Measurements from ENCODE around the gene SULT6B1.
"Not testable (repeated sequence)": the region's sequence is repeated elsewhere in the genome, so short reads cannot be mapped to it uniquely, and the experiment has no call there.

SULT6B1 gene, protein sequence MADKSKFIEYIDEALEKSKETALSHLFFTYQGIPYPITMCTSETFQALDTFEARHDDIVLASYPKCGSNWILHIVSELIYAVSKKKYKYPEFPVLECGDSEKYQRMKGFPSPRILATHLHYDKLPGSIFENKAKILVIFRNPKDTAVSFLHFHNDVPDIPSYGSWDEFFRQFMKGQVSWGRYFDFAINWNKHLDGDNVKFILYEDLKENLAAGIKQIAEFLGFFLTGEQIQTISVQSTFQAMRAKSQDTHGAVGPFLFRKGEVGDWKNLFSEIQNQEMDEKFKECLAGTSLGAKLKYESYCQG

DNA sequence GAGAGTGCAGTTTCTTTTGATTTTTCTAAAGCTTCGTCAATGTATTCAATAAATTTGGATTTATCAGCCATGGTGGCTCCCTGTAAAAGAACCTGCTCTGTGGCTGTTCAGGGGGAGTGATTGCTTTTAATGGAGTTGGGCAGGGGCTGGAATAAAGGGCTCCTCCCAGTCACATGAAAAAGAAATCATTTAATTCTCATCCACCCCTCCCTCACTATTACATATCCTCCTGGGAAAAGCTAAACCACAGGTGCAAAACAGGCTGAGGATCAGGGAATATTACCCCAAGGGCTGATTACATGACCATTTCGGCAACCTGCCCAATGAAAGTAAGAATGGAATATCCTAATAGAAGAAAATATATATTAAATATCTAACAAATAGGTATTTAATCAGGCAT lies at the start of gene SULT6B1:
TSS of gene SULT6B1 (minus strand) at position 101 of the 400 bp plus-strand sequence. CDS start at position 71, 30 bp downstream.
- no peak for DNase-seq (ENCODE audit: low spot score)

DNA sequence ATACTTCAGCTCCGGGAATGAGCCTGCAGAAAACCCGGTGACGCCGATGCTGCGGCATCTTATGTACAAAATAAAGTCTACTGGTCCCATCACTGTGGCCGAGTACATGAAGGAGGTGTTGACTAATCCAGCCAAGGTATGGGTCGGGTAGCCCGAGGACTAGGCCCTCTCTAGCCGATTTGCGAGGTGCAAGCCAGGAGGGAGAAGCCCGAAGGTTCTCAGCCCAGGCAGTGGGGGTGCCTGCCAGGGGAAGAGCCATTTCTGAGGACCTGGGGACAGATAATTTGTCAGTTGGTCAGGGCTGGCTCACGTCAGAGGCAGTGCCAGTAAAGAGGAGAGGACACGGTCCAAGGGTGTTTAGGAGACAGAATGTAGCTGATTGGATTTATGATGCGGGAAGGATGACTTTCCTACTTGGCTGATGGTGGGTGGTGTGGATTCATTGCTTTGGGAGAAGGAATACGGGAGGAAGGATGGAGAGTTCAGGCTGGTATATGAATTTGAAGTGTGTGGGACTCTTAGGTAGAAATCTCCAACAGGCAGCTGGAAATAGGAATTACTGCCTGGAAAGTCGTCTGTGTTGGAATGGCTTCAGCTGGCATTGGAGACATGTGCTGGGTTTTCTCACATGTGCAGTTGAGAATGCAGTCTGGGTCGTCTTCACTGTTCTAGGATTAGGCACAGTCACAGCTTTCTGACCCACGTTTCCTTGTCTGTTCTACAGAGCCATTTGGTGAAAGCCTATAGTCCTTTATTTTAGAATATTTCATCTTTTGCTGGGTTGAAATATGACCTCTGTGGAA lies 43.9 kb upstream of the SULT6B1 start:
- DNase-seq (ENCODE audit: low spot score): peak; percentile 43

DNA sequence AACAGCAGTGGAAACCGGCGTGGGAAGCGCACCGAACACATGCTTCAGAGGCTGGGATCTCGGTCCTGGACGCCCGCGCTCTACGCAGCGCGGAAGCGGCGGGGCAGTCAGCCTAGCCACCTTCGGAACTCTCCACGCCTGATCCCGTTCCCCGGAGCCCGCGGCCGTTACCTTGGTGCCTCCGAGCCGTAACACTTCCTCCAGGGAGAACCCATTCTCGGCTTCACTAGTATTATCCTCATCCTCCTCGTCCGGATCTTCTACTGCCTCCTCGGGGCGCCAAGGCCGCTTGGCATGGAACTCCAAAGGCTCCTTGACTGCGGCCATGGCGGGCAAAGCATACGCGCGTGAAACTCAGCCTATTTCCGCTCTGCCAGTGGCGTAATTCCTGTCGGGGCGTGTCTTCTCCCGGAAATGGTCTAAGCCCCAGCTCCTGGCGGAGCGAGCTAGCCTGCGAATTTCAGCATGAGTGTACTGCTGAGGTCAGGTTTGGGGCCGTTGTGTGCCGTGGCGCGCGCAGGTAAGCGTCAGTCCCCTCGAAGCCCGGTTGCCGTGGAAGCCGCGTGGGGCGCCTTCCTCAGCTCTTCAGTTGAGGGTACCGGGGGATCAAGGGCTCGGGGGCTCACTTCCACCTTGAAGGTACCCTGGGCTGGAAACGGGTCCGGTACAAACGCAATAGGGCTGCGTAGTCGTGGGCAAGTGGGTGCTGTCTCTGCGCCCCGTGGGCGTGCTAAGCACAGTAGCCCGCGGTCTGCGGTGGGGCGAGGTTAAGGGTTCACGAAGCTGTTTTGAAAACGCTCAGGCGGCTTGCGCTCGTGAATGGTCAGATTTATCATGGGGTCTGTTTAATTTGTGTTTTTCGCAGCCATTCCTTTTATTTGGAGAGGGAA lies 43.0 kb upstream of the SULT6B1 start, which contains the start of the genes CEBPZ and NDUFAF7:
TSS of gene CEBPZ (minus strand) at position 356 of the 890 bp plus-strand sequence. CDS start at position 327, 29 bp downstream.
TSS of gene NDUFAF7 (plus strand) at position 418 of the 890 bp plus-strand sequence. CDS start at position 466, 48 bp downstream.
- peak; percentile 90 for DNase-seq (ENCODE audit: low spot score)

DNA sequence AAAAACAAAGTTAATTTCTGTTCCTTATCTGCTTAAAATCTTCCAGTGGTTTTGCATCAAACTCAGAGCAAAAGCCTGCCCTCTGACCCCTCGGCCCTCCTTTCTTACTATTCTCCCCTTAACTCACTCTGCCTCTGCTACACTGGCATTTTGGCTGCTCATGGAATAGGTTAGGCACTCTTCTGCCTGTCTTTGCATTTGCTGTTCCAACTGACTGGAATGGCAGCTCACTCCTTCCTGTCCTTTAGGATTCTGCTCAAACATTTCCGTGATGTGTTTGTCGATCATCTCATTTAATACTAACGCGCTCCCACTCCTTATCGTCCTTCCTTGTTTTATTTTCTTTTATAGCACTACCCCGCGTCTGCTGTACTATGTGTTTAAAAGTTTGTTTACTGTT lies 42.1 kb upstream of the SULT6B1 start:
- DNase-seq (ENCODE audit: low spot score): no peak

DNA sequence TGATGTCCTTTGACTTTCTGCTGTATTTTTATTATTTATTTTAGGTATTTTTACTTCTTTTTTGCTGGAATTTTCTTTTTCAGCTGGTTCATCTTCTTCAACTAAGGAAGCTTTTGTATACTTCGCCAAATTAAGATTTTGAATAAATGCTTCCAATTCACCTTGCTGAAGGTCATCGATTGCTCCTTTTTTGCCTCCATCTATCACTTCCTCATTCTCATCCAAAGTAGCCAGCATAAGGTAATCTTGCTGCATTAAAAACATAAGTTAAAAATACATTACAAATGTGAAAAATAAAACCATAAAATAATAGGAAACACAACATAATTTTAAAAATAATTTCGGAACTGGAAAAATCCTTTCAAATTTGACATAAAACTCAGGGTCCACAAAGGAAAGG lies 40.3 kb upstream of the SULT6B1 start:
- no peak for DNase-seq (ENCODE audit: low spot score)

DNA sequence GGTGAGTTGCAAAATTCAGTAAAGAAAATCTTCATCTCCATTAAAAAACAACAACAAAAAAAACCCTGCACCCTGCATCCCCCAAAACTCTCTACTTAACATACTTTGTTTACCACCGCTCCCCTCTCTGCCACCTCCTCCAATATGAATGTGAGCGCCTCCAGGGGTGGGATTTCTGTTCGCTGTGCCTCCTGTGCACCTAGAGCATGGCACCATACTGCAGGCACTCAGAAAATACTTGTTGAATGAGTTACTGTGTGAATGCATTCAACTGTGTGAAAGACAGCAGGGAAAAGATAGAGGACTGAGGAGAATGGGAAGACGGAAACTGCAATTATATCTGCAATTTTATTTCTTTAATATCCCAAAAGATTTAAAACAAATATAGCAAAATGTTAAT lies 38.4 kb upstream of the SULT6B1 start:
- peak; percentile 40 for DNase-seq (ENCODE audit: low spot score)

DNA sequence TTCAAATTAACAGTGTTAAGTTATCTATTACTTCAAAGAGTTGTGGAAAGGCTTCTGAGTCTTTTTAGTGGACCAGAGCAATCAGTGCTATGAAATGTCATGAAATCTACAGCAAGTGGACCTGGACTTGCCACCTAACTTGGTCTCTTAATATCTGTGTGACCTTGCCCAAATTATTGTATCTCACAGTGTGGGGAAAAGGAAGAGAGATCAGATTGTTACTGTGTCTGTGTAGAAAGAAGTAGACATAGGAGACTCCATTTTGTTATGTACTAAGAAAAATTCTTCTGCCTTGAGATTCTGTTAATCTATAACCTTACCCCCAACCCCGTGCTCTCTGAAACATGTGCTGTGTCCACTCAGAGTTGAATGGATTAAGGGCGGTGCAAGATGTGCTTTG lies 36.7 kb upstream of the SULT6B1 start:
- not testable (repeated sequence) for DNase-seq (ENCODE audit: low spot score)

DNA sequence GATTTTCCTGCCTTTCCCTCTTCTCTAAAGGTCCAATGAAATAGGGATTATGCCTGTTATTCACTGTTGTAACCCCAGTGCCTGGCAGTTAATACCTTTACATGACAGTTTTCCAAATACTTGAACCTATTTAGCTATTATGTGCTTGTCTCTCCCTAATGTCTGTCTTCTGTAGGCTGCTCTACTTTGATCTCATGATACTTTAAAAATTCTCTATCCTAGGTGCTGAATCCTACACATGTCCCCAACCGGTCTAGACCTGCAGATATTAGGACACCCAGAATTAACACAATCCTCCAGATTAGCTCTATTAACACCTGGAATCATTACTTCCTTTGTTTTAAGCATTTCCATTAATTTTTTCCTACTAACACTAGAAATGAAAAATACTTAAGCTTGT lies 35.6 kb upstream of the SULT6B1 start:
- DNase-seq (ENCODE audit: low spot score): no peak

DNA sequence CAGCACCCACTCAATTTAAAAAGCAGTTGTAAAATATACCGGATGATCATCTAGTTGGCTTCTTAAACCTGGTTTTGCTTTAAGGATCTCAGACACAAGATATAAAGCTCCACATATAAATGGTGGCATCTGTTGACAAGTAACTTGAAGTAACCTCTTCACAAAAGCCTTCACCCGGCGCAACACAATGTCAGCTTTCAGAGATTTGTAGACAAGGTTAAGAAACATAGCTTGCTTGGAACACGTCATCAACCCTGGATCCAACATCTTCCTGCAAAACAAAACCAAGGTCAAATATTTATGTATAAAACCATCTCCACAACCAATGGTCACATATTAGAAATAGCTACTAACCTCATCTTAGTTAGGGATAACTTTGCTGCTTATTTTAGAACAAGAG lies 34.7 kb upstream of the SULT6B1 start:
- no peak for DNase-seq (ENCODE audit: low spot score)

DNA sequence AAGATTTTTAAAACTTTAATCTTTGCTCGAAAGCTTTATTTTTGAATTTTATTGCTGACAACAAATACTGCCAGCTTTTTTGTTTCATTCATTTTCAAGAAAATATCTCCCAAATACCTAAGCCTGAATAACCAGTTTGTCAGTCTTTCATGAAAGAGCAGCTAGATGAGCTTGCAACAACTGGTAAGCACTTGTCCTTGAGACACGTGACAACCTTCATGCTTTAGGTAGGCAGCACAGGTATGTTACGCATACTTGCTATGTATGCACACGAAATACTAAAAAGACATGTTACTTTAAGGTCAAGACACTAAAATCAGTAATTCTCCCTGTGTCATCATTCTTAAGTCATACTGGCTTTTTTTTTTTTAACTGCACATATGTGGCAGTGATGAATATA lies 30.6 kb upstream of the SULT6B1 start:
- DNase-seq (ENCODE audit: low spot score): no peak

DNA sequence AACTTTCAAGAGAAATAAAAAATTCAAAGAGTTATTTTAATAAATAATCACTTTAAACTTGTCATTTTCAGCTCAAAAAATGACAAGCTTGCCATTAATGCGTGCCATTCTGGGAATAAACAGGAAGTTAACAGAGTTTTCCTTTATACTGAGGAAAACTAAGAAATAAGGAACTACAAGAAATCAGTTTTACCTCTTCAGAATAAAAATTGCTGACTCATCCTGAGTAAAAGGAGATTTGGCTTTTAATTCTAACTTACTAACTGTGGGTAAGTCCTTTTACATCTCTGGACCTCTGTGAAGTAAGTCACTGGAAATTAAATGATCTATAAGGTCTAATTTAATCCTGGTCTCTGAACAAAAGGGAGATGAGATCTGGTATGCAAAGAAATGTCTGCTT lies 26.8 kb upstream of the SULT6B1 start:
- no peak for DNase-seq (ENCODE audit: low spot score)

DNA sequence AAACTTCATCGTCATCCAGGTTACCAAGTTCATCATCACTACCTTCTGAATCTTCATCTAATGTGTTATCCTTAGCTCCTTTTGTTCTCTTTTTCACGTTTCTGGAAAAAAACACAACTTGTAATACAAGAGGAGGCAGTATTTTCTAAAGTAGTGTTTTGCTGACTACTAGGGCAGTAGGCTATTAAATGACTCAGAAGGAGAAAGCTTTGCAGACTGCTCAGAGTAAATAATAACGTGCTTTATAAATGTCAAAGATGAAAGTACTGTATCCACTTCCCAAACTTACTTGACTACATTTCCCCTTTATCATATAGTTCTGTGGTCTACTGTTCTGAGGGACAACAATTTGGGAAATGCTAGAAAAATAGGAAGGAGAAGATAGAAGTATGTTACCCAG lies 23.5 kb upstream of the SULT6B1 start:
- no peak for DNase-seq (ENCODE audit: low spot score)

DNA sequence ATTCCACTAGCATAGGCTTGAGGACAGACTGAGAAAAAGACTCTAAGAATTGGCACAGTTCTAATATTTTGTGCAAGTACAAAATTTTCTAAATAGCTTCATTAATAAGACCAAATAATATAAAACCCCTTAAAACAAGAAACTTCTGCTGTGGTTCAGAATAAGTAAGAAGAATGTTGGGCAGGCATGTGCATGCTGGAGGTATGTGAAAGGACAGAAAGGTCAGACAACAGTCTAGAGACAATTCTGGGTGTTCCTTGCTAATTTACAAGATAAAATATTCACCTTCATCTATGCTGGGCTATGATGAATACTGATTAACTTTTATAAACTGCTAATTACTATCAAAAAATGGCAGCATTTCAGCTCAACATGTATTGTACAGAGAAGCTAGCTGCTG lies 22.7 kb upstream of the SULT6B1 start:
- no peak for DNase-seq (ENCODE audit: low spot score)

DNA sequence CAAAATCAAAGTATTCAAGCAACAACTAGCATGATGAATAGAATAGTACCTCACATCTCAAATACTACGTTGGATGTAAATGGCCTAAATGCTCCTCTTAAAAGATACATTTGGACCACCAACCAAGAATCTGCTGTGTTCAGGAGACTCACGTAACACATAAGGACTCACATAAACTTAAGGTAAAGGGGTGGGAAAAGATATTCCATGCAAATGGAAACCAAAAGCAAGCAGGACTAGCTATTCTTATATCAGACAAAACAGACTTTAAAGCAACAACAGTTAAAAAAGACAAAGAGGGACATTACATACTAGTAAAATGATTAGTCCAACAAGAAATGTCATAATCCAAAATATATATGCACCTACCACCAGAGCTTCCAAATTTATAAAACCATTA lies 18.3 kb upstream of the SULT6B1 start:
- DNase-seq (ENCODE audit: low spot score): not testable (repeated sequence)

DNA sequence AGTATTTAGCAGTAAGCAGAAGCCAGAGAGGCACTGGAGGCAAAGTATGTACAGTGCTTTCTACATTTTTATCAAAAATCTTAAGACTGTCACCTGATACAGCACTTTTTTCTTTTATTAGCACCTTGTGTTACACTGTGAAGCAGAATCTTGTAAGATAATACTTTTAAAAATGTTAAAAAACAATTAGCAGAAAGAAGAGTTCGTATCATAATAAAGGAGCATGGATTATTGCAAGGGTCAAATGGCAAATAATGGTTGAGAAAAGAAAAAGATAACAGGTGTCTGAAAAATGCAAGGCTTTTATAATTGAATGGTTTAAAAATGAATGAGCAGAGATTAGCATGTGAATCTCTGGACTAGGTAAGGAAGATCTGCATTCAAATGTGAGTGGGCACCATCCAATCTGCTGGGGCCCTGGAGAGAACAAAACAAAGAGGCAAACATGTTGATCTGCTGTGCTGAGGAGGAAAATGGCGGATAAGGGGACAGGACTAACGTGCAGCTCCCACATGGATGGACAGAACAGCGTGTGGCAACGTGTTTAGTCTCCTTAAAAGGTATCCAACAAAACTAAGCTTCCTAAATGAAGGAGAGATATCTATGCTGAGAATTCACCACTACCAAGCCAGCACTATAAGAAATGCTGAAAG lies 17.3 kb upstream of the SULT6B1 start:
- no peak for DNase-seq (ENCODE audit: low spot score)

DNA sequence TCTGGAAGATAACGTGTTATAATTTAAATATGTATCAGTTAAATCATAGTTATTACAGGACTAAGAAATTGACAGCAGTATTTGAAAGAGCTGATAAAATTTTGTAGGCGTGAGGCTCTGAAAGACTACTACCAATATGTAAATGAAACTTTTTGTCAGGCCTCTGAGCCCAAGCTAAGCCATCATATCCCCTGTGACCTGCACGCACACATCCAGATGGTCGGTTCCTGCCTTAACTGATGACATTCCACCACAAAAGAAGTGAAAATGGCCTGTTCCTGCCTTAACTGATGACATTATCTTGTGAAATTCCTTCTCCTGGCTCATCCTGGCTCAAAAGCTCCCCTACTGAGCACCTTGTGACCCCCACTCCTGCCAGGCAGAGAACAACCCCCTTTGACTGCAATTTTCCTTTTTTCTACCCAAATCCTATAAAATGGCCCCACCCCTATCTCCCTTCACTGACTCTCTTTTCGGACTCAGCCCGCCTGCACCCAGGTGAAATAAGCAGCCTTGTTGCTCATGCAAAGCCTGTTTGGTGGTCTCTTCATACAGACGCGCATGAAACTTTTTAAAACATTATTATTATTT lies 16.7 kb upstream of the SULT6B1 start:
- not testable (repeated sequence) for DNase-seq (ENCODE audit: low spot score)

DNA sequence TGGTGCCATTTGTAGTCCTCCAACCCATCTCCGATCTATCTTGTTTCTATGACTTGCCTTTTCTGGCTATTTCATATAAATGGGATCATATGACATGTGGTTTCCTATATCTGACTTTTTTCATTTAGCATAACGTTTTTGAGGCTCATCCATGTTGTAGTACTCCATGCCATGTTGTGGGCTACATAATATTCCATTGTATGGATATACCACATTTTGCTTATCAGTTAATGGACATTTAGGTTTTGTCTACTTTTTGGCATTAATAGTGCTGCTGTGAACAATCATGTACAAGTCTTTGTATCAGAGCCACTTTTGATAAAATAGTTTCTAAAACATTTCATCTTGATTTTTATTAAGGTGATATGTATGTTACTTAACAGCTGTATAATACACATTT lies 15.2 kb upstream of the SULT6B1 start:
- DNase-seq (ENCODE audit: low spot score): no peak

DNA sequence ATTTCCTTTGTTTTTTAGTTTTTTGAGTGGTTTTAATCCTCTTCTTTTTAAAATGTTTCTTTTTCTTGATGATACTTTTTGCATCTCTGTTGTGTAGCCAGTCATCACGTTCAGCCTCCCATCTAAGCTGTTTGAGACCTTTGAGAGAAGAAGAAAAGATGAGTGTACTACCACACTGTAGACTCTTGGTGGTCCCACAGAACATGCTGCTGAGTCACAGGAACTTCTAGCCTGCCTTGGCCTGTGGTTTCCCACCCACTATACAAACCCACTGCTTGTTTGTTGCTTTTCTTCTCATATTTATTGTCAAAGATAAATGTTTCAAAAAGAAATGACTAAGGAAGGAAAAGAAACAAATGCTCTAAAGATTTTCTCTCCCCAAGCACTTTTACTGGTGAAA lies 13.3 kb upstream of the SULT6B1 start:
- DNase-seq (ENCODE audit: low spot score): no peak

DNA sequence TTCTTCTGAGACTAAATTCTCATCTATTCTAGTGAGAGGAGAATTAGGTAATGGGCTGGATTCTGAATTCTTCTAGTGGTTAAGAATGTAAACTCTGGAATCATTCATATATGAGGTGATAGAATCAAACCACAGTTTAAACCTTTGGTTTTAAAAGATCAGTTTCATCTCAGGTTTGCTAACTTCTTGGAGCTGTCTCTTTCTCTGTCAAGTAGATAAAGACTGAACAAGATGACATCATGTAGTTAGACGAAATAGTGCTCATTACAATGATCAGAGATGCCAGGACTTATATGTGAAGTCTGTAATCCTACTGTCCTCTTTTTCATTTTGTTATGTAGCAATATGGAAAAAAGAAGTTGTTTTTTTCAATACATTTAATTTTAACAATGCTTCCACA lies 12.7 kb upstream of the SULT6B1 start:
- DNase-seq (ENCODE audit: low spot score): no peak

DNA sequence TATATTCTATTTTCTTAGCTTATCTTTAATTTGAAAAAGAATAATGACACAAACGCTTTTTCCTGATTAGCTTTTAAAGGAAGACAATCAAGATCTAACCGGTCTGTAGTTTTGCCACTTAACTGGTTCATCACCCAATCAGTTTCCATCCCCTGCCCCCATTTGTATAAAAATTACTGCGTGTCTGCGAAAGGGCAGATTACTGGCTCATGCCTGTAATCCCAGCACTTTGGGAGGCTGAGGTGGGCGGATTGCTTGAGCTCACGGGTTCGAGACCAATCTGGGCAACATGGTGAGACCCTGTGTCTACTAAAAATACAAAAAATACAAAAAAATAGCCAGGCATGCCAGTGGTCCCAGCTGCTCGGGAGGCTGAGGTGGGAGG lies 10.2 kb upstream of the SULT6B1 start:
- no peak for DNase-seq (ENCODE audit: low spot score)
